SW480 (cell line): Measurements from ENCODE around the gene PPP5C.
"Not testable (repeated sequence)": the region's sequence is repeated elsewhere in the genome, so short reads cannot be mapped to it uniquely, and the experiment has no call there.

Source experiments
- DNase-seq: peaks from one replicate; pipeline ENCODE4 v3.0.0-alpha.2; 2016; ENCODE audit warnings: low spot score

PPP5C gene

DNA sequence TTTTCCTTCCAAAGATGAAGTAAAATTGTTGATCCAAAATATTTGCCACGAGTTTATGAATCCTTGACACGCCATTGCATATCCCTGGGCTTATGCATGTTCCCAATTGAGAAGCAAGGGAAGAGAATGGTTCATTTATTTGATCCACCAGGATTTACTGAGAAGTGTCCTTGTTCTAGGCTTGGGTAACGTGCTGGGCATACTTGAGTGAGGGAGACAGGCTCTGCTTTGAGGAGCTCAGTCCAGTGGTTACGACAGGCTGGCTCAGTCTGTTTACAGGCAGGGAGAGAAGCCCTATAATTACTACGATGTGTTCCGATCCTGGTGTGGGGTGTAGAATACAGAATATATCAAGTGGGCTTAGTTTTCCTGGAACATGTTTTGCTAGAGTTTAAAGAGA lies 88.1 kb downstream of the PPP5C start:
- no peak for DNase-seq

DNA sequence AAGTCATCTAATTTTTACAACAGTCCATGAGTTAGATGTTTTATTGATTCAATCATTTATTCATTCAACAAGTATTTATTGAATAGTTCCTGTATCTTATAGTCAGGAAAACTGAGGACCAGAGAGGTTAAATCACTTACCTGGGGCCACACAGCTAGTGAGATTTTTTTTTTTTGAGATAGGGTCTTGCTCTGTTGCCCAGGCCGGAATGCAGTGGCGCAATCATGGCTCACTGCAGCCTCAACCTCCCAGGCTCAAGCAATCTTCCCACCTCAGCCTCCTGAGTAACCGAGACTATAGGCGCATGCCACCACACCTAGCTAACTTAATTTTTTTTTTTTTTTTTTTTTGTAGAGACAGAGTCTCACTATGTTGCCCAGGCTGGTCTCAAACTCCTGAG lies 88.8 kb downstream of the PPP5C start:
- not testable (repeated sequence) for DNase-seq
